Activated naive CD4-positive, alpha-beta T cell treated with anti-CD3 and anti-CD28 coated beads, Interleukin-2, amount 50 U/mL, for 16 hours (primary cell): ENCODE measurements around the gene MYF5.
"Not testable (repeated sequence)": the region's sequence is repeated elsewhere in the genome, so short reads cannot be mapped to it uniquely, and the experiment has no call there.

Experiments used
- DNase-seq: peaks from one replicate; pipeline ENCODE4 v3.0.0-alpha.2; 2020

Gene MYF5

GRCh38 chr12:80716696-80717469 is at the start of gene MYF5:
TSS of gene MYF5 (plus strand) at chr12:80716912. CDS start at chr12:80717064, 152 bp downstream.
- no peak for DNase-seq

- no peak for DNase-seq
Observed at GRCh38 chr12:80670214-80670613, 46.5 kb upstream of the MYF5 start.

DNA sequence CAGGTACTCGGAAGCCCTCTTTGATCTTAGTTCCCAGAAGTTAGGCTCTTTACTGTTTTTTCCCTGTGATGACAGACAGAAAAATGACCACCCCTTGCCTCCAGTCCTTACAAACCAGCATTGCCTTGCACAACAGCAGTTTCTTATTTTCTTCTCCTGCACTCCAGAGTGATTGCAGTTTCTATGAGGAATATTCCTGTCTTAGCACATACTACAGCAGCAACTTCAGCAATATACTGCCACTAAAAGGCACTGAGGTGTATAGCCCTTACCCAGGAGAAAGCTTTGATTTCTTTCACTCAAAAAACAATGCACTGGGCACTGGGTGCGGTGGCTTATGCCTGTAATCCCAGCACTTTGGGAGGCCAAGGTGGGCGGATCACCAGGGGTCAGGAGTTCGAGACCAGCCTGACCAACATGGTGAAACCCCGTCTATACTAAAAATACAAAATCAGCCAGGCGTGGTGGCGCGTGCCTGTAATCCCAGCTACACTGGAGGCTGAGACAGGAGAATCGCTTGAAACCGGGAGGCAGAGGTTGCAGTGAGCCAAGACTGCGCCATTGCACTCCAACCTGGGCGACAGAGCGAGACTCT is 40.6 kb upstream of the MYF5 start:
- DNase-seq = not testable (repeated sequence)

DNA sequence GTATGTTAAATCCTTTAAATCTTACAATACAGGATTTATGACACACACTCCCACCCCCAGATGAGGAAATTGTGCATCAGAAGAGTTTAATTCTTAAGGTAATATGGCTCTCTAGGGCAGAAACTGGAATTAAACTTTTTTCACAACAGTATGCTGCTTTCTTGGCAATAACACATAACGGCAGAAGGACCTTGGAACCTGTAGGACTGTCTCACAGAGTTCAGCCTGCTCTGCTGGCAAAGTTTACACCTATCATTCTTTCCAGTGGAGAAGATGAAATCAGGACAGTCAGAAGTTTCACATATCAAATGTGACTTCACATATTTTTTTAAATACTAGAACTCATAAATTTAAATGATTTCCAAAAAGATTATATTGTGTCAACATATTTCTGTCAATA is 39.9 kb upstream of the MYF5 start:
- no peak for DNase-seq

DNA sequence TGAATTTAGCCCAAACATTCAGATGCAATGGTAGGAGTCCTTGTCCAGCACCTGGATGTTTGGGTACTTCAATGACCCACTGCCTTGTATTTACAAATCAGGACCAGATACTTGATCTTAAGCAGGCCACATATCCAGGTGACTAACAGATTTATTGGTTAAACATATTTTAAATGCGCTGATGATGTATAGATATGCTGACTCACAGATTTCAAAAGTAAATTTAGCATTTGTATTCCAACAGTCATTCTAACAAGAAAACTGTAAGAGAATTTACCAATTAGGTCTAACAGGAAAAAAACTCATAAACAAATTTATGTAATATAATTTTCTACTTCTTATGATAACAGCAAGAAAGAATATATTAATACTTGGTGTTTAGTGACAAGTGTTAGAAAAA is 38.7 kb upstream of the MYF5 start:
- no peak for DNase-seq

GRCh38 chr12:80679346-80680131 is 37.2 kb upstream of the MYF5 start:
- no peak for DNase-seq

DNA sequence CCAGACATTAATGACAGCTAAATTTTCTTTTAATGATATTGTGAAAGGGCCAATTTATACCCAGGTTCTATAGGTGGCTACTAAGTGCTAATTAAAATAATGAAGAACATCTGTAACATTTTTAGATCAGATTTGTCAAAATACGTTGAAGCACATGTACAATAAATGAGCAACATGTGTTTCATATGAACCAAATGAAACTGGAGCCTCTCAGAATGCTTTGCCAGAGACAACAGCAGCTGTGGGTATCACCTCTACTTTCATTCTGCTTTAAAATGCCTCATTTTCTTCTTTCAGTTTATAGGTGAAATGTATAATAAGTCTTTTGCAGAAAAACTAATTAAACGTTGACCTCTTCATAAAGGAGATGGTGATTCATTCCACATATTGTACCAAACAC is 35.4 kb upstream of the MYF5 start:
- DNase-seq = no peak

- DNase-seq = no peak
Observed at GRCh38 chr12:80681786-80682185, 34.9 kb upstream of the MYF5 start.

DNA sequence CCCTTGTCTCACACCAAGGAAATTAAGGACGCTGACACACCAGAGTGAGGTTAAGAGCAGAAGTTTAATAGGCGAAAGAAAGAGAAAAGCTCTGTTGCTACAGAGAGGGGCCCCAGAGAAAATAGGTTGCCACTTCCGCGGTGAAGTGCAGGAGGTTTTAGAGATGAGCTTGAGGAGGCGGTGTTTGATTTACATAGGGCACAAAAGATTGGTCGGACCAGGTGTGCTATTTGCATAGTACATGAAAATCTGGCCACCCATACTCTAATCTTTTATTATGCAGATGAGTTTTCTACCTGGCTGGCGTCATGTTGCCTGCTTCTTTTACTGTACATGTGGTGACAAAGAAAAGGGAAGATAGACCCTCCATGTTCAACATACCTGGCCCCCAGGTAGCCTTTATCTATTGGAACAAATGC is 32.6 kb upstream of the MYF5 start:
- no peak for DNase-seq

DNA sequence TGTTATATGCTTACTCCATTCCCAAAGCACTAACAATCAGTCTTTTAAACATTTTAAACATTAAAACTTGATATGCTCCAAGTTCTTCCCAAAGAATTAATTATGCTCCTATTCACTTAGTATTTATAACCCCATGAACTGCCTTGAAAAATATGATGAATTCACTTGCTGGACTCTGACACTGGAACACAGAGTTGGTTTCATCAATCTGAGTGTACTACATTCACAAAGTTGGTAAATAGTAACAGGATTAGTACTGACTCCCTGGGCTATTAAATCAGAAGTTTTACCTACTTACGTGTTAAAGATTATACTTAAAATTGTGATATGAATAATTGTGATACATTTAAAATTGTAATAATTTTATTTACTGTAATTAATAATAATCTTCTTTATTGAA is 26.6 kb upstream of the MYF5 start:
- DNase-seq = no peak

- no peak for DNase-seq
Observed at GRCh38 chr12:80690513-80690912, 26.2 kb upstream of the MYF5 start.

DNA sequence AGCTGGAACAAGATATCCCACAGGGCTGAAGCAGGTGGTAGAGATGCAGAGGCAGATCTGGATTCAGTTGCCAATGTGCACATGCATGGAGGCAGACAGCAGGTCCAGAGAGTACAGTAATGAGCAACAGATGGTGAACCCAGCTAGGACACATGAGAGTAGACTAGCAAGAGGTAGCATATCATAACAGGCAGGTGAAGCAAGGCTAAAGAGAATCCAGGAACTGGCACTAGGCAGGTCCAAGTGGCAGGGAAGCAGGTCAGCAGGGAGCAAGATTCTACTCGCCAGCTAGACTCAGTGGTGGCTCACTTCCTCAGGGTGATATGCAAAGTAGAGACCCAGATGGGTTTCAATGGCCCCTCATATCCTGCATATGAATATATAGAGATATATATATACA is 24.6 kb upstream of the MYF5 start:
- no peak for DNase-seq

DNA sequence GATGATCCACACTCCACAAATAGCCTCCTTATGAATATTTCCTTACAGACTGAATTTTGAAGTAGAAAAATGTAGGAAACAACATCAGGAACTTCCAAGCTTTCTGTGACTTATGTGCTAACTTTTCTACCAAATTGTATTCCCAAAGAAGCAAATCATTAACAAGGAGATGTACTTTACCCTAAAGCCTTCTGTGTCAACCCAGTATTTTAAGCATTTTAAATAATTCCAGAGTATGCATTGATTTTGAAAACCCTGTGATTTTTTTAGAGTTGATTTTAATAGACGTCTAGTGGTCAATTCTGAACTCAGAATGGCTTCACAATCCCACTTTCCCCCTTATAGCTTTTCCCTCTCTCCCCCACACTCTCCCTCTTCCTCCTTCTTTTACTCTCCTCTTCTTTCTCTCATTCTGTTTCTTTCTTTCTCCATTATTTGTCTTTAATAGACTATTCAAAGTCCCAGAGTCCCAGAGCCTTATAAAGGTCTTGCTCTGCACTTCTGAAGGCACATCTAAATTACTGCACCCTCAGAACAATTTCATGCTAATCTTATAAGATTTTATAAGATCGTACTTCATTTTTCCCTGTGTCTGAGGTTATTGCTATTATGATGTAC is 19.3 kb upstream of the MYF5 start:
- DNase-seq = no peak

DNA sequence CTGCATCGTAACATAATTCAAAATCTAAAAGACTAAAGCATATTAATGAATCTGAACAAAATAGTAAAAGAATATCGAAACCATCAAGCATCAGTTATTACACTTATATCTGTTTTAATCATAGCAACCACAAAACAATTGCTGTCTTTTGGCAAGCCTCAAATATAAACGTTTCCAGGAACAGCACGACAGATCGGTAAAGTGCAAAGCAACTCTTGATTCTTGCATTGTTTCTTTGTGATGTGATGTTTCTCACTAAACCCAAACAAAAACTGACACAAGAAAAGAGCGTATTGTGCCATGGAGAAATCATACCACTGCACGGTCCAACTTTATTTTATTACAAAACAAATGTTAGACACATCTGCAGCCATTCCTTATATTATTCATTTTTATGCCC is 18.5 kb upstream of the MYF5 start:
- DNase-seq = no peak

GRCh38 chr12:80698847-80699542 is 17.7 kb upstream of the MYF5 start:
- no peak for DNase-seq

DNA sequence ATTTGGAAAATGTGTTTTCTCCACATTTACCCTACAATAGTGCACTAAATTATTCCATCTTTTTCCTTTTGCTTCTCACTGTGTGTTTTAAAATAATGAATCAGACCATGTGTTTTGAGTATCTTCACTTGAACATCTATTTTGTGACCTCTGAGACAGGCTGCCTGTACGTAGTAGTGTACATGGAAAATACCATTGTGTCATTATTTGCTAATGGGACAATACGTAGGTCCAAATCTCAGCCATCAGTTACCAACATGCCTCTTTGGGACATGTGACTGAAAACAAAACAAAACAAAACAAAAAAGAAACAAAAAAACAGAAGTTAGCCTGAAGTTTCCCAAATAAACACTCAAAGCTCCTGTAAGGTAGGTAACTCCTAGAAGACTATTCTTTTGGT is 16.4 kb upstream of the MYF5 start:
- DNase-seq = no peak

- DNase-seq = no peak
Observed at GRCh38 chr12:80701388-80701787, 15.3 kb upstream of the MYF5 start.

- DNase-seq = no peak
Observed at GRCh38 chr12:80702889-80703805, 13.6 kb upstream of the MYF5 start.

GRCh38 chr12:80704420-80704819 is 12.3 kb upstream of the MYF5 start:
- DNase-seq = no peak

DNA sequence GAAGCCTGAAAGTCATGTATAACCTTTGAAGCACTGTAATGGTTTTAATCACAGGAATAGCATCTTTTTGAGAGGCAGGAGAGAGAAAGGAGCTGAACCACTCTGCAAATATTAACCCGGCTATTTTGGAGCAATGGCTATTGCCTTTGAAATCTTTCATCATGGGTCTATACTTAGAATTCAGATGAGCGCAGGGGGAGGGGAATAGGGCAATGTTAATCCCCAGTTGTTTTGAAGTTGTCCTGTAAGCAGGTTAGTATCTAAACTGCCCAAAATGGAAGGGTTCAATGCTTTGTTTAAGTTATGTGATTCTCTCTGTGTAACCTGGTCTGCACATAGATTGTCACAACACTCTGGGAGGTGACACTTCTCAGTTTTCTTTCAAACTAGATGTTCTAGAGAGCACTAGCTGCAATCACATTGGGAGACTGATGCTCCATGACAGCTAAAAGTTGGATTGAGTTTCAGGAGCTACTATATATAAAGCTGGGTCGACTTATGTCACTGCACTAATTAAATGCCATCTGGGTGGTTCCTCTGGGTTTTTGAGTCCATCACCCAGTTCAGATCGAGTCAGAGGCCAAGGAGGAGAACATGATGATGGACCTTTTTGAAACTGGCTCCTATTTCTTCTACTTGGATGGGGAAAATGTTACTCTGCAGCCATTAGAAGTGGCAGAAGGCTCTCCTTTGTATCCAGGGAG is 9.4 kb upstream of the MYF5 start, which contains the start of gene MYF6:
MYF6 (plus strand) TSS at position 509 of the 704 bp plus-strand sequence; CDS start at position 595, 86 bp downstream.
- DNase-seq = no peak

DNA sequence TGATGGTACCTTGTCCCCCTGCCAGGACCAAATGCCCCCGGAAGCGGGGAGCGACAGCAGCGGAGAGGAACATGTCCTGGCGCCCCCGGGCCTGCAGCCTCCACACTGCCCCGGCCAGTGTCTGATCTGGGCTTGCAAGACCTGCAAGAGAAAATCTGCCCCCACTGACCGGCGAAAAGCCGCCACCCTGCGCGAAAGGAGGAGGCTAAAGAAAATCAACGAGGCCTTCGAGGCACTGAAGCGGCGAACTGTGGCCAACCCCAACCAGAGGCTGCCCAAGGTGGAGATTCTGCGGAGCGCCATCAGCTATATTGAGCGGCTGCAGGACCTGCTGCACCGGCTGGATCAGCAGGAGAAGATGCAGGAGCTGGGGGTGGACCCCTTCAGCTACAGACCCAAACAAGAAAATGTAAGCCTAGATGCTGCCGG is 8.9 kb upstream of the MYF5 start:
- no peak for DNase-seq
